GM19455 (cell line): ENCODE data around the gene ZBTB20.

Experiments used
- ATAC-seq: cut with Tn5 transposase; IDR thresholded peaks from one replicate; pipeline ENCODE4 v1.9.1; 2021; ENCODE audit not compliant: unreplicated experiment

Gene ZBTB20

DNA sequence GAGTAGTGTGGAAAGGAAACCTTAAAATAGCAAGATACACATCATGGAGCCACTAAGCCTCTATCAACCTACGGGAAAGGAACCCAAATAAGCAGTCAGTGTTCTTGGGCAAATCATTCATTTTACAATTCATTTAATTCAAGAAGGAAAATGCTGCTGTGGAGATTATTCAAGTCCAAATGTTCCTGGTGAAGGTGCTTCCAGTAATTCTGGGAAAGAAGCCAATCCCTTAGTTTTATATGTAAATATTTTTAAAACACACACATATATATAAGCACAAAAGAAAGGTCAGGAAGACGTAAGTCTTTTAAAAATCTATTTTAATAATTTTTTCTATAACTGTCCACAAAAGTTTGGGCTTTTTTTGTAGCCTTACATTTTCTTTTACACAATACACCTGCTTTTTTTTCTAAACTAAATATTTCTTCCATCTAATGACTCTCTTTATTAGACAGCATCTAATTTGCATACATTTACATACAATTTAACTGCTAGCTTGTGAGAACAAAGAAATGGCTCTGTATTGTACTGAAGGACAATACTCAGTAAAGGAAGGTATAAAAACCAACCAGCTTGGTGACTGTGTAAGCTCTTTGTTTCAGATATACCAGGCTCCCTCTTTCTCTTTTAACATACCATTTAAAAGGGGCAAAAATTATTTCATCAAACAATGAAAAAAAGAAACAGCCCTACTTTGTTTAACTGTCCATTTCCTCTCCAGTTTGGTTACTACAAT is 269.5 kb downstream of the ZBTB20 start:
- no peak for ATAC-seq

DNA sequence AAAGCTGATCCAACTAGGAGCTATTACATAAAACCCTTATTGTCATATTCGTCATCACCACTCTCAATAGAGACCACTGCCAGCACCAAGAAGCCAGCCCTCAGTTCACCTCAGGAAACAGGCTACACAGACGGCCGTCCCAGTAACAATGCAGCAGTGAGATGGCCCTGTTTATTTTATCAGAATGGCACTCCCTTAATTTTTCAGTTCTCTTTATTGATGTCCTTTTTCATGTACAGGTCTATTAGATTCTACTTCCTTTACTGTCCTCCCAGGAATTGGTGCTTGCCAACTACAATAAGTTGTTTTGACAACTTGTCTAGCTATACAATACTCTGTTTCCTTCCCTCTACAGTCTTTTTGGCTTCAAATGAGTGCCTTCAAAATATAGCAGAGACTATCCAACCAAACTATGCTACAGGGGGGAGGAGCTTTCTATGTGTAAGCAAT is 272.5 kb downstream of the ZBTB20 start:
- ATAC-seq = no peak

DNA sequence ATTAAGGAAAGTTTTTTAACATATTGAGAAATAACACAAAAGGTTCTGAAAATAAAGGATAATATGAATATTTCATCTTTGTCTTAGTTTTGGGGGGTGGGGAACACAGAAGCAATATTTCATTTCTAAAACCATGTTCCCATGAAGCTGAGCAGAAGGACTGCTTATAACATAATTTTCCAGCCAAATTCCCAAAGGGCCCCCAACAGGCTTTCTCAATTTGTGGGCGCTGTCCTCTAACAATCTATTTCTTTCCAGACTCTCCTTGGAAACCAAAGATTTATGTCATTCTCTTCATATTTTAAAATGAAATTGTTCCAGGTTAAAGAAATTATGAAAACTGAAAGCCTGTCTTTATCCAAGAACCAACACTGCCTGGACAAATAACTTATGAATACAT is 273.5 kb downstream of the ZBTB20 start:
- ATAC-seq = no peak

DNA sequence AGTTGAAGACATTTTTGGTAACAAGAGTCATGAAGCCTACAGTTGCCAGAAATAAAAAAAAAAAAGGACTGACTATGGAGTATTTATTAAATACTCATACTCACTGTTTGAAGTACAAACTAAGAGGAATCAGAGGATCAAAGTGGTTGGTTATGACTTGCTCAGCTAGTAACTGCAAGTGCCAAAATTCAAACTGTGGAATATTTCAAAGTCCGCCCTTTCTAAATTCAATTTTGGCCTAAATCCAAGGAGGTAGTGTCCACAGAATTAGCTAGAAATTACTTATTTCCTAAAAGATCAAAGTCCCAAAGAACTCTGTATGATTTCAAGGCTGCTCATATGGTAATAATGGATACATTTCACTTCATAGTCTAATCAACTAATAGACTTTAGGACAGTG is 274.5 kb downstream of the ZBTB20 start:
- ATAC-seq = no peak

DNA sequence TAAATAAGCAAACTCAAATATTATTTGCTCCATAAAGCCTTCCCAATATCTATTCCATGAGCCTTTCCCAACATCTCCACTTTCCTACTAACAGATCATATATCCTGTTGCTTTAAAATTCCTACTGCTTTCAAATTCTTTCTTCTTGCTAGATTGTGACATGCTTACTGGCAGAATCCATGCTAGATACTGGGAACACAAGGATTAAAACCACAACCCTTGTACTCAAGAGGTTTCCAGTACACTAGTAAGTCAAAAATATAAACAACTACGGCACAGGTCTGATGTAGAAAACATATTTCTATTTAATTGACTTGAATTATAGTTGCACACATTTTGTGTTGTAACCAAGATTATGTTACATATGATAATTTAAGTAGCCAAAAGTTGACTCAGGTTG is 275.0 kb downstream of the ZBTB20 start:
- ATAC-seq = no peak

DNA sequence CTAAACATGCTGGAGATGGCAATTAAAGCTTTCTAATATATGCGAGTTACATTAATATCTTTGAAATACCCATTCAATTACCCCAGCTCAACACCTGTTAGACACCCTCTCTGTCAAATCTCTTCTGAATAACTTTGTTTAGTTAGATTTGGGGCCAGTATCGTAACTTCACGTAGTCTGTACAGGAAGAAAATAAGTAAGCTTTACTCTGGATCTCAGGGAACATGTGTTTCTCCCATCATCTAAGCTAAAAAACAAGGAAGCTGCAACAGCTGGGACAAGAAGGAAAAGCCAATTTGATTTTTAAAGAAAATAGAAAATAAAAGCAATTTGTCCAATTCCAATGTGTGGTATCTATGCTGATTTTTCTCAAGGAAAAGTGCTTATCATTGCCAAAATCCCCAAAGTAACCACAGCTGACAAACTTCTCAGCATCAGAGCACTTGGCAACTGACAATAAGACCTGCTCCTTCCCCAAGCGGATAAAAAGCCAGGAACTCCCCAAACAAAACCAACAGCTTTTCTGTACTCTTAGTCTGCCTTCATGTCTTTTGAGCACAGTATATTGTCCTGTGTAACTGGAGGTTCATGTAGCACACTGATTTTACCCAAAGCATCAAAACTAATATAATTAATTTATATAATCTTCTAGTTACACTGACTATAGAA is 279.1 kb downstream of the ZBTB20 start:
- ATAC-seq = no peak

DNA sequence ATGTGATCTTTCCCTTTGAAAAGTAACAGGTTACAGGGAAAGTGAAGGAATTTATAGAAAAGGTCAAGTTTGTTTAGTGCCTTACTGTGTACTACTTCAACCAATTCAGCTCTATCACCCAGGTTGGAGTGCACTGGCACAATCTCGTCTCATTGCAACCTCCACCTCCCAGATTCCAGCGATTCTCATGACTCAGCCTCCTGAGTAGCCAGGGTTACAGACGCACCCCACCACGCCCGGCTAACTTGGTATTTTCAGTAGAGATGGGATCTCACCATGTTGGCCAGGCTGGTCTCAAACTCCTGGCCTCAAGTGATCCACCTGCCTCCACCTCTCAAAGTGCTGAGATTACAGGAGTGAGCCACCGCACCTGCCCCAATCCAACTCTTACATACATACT is 279.7 kb downstream of the ZBTB20 start:
- ATAC-seq = no peak

DNA sequence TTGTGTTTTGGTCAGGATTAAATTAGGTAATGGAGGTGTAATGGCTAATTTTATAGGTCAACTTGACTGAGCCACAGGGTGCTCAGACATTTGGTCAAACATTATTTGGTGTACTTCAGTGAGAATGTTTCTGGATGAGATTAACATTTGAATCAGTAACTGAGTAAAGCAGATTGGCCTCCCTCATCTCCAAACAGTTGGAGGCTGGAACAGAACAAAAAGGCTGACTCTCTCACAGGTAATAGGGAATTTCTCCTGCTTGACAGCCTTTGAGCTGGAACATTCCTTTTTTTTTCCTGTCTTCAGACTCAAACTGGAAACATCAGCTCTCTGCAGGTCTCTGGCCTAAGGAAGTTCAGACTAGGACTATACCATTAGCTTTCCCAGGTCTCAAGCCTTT is 280.7 kb downstream of the ZBTB20 start:
- no peak for ATAC-seq

DNA sequence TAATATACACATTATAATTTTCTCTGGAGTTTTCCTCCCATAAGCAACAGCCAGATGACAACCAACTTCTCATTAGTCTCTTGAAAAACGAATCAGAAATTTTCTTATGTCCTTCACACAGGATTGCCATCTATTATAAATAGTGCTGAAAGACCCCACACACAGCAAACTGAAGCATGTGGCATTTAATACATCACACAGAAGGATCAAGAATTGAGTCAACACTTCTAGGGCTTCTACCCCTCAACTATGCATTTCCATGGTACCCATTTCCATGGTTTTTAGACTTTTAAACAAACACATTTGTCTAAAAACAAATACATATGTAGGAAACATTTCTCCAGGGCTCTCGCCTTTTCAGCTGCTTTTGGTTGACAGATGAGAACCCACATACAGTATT is 282.1 kb downstream of the ZBTB20 start:
- no peak for ATAC-seq

DNA sequence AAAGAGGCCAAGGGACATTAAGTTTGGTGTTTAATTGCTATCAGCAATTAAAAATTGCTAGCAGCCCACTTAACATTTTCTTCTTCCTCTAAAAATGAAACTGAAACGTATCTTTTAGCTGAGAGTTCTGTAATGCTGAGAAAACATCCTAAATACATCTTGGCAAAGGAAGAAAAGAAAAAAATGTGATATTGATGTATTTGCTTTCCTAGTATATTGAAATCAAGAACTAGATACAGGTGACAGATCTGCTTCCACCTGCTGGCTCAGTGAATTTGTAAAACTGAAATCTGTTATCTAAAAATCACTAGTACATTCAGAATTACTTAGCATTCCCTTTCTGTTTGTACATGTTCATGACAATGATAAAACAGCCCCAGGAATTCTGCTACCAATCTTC is 283.2 kb downstream of the ZBTB20 start:
- ATAC-seq = no peak

DNA sequence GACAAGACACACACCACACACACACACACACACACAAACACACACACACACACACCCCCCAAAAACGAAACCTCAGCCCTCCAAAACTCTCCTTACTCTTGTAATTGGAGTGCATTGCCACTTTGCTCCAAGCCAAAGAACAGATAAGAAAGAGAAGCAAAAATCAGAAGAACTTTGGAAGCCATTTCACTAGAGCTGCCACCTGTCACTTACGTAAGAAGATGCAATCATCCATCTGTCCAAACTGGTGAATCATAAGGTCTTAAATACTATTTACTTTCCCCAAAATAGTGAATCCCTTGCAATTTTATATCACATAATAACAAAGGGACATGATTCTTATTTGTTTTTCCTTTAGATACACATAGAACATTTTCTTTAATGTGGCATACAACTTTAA is 285.4 kb downstream of the ZBTB20 start:
- no peak for ATAC-seq

DNA sequence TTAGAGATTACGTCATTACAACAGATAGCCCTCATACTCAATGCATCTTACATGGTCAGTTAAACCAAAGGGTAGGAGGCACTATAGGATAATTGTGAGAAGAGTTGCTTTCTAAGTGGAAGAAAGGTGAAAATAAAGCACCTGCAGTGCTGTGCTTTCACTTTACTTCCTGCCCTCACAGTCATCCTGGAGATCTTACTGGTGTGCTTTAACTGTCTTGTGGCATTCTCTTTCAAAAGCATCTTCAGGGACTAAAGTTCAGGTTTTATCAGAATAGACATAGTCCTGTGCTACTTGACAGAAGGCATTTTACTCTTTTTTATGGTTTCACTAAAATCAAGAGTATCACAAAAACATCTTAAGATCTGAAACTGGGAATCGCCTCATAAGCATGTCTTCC is 286.6 kb downstream of the ZBTB20 start:
- ATAC-seq = no peak

DNA sequence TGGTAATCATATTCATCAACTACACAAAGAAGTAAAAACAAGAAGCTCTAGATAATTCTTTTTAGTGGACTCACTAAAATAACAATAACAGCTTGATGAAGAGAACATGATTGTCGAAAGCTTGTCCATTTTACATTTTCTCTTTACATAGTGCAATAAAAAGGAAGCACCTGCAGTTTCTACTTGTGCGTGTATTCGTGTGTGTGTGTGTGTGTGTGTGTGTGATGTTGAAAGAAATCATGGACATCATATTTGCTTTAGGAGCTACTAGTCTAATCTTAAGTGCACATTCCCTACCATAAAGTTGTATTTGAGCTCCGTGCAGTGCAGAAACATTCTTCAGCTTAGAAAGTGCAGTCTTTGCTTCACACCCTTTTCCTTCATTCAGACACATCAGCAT is 288.8 kb downstream of the ZBTB20 start:
- no peak for ATAC-seq

DNA sequence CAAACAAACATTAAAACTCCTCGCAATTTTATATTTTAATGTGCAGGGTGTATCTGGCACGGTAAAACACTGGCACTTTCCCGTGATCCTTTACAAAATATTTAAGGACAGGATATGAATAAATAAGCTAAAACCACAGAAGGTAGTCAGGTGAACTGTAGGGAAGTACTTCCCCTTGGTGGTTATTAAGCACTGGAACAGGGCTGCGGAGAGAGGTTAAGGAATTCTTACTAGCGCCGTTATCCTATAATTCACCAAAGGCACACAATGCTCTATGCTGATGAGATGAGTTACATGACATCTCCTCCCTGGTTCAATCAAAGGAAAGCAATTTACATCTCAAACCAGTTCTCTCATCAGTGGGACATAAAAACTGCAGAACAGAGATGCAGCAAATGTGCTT is 289.8 kb downstream of the ZBTB20 start:
- no peak for ATAC-seq

DNA sequence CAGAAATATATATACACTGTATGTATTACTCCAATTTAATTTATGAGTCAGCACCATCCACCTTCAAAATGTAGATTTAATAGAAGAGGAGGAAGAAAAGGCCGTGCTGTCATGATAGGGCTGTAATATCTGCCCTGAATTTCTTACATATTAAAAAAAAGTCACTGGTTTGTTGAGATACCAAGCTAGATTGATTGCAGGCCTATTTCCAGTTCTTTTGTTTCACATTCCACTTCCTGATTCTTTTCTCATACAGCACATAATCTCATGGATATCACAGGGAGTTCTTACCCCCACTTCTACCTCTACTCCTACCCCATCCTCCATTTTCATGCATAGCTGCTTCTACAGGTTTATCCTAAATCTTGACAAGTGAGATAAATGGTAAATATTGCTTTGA is 290.3 kb downstream of the ZBTB20 start:
- no peak for ATAC-seq

DNA sequence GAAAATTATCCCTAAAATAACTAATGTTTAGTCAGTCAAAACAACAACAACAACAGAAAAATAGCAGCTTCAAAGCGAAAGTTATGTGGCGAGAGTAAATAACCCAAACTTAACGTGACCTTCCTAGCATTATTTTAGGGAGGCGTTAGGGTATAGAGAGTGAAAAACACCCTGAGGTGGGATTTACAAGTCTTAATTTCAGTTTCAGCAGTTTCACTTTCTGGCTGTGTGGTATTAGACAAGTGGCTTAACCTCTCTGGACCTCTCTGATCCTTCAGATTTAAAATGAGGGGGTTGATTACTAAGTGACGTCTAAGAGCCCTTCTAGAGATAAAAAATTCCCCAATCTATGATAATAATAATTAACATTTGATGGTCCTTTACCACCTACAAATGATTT is 291.2 kb downstream of the ZBTB20 start:
- no peak for ATAC-seq

DNA sequence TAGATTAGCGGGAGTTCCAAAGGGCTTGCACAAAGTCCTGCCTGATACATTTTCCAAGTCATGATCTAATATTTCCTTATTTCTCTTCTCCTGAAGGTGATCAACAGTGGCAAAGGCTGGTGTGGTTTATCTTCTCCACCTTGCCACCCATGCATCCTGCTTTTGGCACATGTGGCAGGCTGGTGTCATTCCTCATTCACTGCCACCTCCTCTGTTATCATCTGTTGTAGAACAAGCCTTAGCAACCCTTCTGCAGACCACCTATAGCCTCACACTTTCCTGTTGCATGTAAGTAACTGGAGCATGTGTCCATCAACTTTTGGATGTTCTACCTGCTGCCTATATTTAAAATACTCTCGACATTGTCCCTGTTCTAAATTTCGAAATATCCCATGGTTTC is 294.1 kb downstream of the ZBTB20 start:
- no peak for ATAC-seq

DNA sequence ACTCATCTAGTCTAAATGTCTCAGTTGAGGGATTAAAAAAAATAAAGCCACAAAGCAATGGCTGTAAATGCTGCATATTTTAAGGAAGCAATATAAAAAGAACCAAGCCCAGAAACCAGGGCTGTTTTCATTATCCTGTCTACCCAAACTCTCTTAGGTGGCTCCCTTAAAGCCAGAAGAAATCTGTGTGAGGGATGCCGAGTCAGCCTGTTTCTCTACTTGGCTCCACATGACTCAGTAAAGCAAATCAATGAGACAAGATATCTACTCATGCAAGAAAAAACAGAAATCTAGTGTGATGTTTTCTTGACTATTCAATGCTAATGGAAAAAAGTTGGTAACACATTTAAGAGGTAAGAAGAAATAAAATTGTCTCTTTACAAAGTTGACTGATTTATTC is 296.2 kb downstream of the ZBTB20 start:
- no peak for ATAC-seq

DNA sequence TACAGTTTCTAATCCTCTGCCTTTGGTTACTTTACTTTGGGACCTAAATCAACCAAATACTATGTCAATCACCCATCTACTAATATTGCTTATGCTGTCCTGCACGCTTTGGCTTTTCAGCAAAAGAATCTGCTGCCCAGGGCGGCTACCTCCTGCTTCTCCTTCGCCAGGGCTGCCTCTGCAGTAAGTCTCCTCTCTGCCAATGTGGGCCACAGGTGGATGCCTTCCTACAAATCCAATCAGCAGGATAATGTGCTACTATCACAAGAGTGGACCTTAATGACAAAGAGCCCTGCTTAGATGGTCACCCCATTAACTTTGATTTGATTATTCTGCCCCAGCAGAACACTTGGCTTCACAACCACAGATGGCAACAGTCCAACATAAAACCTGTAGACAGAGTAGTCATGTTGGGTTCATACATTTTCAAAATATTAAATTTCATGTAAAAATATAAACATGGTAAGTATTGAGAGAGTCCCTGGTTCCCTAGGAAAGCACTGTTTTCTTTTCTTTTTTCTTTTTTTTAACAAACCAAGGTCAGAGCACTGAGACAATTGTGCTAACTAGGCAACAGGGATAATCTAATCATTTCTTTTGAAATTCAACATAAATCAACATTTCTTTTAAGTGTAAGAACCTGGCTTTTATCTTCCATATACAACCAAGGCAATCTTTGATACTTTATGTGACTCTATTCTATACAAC is 298.3 kb downstream of the ZBTB20 start:
- ATAC-seq = no peak

DNA sequence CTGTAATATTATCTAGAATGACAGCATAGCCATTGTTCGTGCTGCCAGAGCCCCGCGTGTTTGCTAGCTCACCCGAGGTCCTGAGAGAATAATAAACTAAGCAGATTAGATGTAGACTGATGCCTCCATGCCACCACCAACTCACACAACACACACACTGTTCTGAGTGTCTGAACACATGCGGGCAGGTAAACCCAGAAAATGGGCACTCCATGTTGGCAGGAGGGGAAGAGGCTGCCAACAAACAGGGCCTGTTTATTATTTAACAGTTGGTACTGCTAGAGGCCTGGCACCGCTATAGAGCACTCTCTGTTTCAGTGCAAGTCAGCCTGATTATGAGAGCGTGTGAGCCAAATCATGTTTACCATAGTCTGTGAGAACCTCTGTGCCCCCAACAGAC is 299.0 kb downstream of the ZBTB20 start:
- ATAC-seq = no peak

DNA sequence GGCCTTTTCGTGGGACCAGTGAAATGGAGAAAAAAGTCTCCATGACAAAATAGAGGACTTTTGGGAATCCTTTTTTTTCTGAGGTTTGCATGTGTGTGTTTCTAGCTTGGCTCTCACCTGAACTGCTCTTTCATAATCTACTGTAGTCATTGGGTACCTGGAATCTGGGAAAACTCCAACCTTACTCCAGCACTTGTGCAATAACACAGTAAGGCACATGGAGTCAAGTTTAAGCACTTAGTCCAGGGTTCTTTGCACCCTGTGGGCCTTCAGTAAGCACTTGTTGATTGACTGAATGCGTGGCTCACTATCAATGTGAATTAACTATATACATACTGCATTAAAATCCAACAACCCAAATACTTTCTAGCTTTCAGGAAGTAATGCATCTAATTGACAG is 299.5 kb downstream of the ZBTB20 start:
- no peak for ATAC-seq

DNA sequence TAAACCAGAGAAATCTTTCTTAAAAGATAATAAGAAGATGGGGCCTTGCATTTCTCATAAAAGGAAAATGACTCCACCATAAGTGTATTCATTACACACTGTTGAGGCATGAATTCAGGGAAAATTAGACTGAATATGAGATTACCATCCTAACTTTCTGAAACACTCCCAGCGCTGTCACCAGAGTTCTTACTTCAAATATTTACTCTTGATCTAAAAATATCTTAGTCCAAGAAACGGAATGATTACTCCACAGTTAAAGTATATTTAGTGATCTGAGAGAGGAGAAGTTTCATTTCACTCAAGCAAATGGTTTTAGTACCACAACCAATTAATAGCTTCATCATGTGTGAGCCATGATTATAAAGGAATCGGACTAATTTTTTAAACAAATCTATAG is 300.3 kb downstream of the ZBTB20 start:
- ATAC-seq = no peak
